VCaP (cell line): Measurements from ENCODE around the gene CACNA1A.

Experiments used
- H3K27ac ChIP-seq: fragments of 450-650 bp; 2 replicates; pipeline ENCODE4 v1.5.1; 2017
- TF ChIP-seq, protein P1 (sequence below): fragments of 450-650 bp; conservative IDR thresholded peaks from 2 replicates; pipeline ENCODE4 v1.5.1; 2017; ENCODE audit warnings: mild to moderate bottlenecking, moderate library complexity

The CACNA1A gene

DNA sequence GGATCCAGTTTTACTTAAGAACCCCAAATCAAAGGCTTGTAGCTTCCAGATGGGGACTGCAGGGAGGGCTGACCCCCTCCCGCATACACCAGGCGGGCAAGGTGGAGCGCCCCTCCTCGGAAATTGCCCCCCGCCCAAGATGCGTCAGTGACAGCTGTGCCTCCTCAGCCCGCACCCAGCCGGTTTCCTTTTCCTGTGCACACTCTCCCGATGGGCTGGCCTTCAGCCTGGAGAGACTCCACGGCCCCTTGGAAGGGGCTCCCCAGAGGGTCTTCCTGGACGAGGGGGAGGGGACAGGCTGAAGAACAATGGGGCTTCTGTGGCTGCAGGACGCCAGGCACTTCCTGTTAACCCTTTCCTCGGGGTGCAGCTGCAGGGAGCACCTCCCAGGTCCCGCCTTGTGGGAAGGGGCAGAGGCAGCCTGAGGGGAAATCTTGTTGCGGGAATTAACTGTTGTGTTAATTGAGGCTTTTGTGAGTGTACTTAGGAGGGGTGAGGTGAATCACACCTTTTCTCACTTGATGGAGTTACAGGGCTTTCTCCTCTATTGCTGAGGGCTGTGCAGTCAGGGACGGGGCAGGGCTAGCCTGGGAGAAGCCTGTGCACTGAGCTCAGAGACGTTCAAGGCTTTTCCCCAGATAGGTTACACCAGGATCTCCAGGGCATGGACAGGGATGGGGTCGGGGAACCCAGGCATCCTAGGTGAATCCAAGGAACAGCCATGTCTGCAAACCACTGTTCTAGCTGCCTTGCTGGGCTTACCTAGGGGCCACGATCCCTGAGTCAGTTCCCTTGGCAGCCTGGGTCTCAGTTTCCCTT, 341.7 kb downstream of the CACNA1A start:
- peak overlapping the region; percentile 76; the same call in 1 of the 2 replicates for H3K27ac ChIP-seq

DNA sequence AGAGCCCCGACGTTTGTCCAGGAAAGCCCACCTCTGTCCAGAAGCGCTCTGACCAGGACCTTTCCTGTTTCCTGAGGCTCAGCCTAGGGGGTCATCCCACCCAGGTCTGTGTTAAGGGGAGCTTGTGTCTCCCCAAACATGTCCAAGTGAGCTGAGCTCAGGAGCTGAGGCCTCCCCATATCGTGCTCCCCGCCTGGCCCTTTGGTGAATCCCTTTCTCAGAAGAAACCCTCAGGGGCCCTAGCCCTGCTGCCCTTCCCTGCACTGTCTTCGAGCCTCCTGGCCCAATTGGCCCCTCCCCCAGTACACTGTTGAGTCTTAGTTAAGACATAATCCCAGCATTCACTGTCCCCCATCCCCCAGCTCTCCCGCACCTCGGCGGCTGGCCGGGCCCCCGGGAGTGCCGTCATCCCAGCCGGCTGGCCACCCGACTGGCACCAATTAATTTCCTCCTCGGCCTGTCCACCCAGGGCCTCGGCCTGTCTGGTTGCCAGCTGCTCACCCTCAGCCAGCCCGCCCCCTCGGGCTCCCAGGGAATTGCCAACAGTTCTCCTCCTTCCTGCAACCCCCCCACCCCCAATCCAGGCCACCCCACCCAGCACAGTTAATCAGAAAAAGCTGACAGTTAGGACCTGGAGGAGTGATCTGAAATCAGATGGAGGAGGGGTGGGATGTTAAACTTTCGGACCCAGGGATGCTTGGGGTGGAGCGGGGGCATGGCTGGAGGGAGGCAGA, 342.5 kb downstream of the CACNA1A start:
- H3K27ac ChIP-seq = peak overlapping the region; percentile 76

More for the DNA sequence above, 341.7 kb downstream of the CACNA1A start:
- TF ChIP-seq, protein P1, sequence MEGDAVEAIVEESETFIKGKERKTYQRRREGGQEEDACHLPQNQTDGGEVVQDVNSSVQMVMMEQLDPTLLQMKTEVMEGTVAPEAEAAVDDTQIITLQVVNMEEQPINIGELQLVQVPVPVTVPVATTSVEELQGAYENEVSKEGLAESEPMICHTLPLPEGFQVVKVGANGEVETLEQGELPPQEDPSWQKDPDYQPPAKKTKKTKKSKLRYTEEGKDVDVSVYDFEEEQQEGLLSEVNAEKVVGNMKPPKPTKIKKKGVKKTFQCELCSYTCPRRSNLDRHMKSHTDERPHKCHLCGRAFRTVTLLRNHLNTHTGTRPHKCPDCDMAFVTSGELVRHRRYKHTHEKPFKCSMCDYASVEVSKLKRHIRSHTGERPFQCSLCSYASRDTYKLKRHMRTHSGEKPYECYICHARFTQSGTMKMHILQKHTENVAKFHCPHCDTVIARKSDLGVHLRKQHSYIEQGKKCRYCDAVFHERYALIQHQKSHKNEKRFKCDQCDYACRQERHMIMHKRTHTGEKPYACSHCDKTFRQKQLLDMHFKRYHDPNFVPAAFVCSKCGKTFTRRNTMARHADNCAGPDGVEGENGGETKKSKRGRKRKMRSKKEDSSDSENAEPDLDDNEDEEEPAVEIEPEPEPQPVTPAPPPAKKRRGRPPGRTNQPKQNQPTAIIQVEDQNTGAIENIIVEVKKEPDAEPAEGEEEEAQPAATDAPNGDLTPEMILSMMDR = no peak

DNA sequence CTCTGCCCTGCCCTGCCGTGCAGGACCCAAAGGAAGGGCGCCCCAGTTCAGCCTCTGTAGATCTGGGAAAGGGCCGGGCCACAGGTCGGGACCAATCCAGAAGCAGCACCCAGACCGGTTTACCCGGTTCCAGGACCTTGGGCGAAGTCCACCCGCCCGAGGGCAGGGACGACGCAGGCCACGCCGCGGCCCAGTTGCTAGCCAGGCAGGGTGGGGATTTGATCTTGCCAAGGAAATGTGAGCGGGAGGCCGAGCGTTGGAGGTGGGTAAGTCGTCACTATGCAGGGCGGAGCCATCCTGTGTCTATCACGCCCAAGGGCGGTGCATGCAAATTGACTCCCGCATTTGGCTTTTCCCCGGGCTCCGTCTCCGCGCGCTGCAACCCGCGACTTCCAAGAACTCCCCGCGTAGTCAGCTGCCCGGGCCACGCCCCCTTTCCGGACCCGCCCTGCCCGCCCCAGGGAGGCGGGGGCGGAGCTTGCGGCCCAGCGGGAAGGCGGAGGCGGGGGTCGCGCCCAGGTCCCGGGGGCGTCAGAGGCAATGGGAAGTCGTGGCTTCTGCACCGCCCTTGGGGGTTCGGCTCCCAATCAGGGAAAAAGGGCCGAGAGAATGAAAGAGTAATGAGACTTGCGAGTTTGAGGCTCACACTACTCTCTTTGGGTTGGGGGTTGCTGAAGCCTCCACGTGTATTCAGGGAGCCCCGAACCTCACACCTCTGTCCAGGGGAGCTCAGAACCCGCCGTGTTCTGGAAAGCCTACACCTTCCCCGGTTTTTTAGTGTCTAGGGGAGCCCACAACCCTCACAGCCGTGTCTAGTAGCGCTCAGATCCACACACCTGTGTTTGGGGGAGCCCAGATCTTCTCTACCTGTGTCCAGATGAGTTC, 343.3 kb downstream of the CACNA1A start:
- TF ChIP-seq, protein P1 = no peak
- peak overlapping the region; percentile 76 for H3K27ac ChIP-seq

More for the DNA sequence above, 342.5 kb downstream of the CACNA1A start:
- TF ChIP-seq, protein P1 = no peak

DNA sequence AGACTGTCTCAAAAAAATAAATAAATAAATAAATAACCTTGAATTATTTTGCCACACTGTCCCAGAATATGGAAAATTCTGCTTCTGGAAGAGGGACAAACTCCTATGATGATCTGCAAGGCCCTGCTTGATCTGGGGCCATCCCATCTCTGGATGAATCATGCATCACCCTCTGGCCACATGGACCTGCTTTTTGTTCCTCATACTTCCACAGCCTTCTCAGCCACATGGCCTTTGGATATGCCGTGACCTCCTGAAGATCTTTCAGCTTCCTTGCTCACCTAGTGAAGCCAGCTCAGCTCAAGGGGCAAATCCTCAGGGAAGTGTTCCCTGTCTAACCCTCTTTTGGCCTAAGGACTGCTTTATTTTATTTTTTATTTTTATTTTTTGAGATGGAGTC, 345.7 kb downstream of the CACNA1A start:
- H3K27ac ChIP-seq = no peak overlapping the region
- TF ChIP-seq, protein P1 = no peak

DNA sequence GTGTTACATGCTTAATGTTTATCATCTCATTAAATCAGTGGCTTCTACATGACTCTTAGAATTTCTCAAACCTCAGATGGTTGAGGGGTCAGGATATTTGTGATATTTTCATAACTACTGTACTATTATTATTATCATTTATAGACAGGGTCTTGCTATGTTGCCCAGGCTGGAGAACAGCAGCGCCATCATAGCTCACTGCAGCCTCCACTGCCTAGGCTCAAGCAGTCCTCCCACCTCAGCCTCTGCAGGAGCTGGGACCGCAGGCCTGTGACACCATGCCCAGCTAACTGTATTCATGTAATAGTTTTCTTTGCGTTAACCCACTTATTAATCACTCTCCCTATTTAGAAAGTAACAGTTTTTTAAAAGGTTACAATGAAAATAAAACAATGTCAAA, 346.6 kb downstream of the CACNA1A start:
- TF ChIP-seq, protein P1 = no peak

More for the DNA sequence above, 346.6 kb downstream of the CACNA1A start:
- no peak overlapping the region for H3K27ac ChIP-seq
